Hippocampal formation (tissue), 2 donors: ENCODE results near the gene TGFBR2.

ENCODE experiments used
- DNase-seq, 2 donors: peaks; one replicate each; lab custom pipeline; 2025; lab: John Stamatoyannopoulos, UW

Gene TGFBR2

DNA sequence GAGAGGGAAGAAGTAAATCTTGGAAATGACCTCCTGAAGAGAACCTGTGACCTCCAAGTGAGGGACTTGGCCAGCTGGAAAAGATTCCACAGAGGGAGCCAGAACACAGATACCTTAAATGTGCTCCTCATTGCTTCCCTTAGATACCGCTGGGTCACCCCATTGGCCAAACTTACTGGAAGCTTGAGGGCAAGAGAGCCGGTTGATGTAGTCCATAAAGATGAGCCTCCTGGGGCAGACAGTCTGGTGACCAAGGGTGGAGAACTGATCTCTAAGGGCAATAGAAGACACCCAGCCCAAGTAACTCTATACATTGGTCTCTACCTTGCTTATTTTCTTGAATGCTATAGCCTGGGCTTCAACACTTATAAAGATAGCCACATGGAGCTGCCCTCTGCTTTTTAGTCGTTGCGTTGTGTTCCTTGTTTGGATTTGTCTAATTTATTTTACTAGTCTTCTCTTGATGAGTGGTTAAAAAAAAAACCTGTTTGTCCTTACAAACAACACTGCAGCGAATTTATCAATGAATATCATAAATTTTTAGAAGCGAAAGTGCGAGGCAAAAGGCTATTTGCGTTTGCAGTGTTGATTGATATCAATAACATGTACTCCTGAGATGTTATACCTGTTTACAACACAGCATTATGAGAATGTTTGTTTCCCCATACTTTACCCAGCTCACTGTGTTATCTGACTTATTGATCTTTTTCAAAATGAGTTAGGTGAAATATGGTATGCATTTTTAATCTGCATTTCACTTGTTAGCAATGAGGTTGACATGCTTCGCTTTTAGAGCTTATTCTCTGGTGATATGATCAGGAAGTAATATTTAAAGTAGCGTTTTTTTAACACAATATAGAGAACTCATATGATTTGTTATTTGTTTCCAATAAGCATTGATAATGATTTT is 31.2 kb downstream of the TGFBR2 start:
- no peak for DNase-seq

DNA sequence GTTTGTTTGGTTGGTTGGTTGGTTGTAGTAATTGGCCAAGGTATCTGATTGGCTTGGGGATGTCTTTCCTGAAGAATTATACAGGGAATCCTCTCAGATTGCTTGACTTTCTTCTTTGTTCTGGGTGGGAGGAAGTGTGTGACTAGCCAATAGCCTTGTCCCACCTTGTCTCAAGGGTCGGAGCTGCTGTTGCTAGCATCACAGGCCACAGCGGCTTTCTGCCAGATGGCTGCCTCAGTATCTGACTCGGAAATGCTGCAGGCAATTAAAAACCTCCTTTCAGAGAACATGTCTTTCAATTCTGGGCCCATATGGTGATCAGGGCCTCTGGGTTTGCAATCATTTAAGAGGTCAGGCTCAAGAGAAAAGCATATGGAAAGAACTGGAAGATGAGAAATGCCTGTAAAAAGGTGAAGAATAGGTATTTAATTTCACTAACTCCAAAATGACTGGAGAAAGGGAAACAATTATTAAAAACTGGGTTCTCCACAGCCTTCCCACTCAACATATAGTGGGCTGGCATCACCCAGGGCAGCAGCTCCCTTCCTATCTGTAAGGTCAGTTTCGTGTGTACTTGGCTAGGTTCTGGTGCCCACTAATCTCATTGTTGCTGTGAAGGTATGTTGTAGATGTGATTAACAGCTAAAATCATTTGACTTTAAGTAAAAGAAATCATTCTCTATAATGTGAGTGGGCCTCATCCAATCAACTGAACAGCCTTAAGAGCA is 32.4 kb downstream of the TGFBR2 start:
- no peak for DNase-seq

DNA sequence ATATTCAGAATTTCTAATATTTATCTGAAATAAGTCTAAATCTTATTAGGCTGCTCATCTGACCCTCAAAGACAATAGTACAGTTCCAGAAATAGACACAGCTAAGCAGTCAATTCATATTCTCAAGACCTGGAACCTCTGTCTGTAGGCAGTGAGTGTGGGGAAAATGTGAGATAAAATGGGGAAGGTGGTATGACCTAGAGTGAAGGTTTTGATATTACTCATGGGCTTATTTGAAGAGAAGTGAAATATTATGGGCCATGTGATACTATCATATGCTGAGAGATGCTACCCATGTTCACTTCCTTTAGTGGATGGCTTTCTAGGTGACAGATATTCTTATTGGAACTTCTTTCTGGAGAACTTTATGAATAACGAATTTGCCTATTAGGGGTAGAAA is 33.5 kb downstream of the TGFBR2 start:
- no peak for DNase-seq

DNA sequence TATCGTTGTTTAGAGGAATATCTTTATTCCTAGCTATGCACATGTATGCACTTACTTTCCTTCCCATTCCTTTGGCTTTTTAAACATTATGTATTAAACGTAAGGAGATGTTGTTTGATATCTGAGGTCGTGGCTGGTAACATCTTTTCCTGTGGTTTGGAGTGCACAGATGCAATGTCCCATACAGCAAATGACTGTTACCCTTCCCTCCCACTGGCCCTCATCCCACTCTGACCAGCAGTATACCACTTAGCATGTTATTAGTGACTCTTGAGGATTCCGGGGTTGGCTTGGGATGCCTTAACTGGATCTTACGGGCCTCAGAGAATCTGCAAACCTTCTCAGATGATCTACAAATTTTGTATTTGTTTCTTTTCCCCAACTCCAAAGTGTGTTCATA is 34.5 kb downstream of the TGFBR2 start:
- DNase-seq, result no peak

DNA sequence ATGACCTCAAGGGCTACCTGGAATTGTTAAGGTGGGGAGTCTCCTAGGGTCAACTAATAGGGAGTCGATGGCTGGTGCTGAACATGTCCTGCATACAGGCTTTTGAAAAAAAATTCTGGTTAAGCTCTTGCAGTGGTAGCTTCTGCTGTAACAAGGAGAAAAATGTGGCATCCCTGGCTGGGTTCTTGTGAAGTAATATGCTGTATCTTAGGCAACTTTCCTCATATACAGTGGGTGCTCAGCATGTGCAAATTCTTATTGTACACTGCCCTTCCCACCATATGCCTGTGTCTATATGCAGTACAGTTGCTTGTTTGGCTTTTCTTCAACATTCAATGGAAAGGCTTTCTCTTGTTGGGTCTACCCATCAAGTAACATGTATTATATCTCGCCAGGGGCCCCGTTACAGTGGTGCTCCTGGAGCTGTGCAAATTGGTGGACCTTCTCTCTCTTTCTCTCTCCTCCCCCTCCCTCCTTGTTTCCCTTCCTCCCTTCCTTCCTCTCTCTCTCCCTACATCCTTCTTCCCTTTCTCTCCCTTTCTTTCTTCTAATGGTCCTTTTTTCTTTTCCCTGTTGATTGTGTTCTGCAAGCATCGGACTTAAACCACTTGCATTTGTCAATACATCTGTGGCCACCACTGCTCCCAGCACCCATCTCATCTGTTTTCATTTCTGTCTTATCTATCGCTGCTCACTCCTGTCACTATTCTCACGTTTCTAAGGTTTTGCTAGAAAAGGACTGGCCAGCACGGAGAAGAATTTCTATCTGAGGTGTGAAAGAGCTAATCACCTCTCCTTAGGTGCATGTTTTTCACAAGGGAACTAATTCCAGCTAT is 35.2 kb downstream of the TGFBR2 start:
- DNase-seq, result no peak

DNA sequence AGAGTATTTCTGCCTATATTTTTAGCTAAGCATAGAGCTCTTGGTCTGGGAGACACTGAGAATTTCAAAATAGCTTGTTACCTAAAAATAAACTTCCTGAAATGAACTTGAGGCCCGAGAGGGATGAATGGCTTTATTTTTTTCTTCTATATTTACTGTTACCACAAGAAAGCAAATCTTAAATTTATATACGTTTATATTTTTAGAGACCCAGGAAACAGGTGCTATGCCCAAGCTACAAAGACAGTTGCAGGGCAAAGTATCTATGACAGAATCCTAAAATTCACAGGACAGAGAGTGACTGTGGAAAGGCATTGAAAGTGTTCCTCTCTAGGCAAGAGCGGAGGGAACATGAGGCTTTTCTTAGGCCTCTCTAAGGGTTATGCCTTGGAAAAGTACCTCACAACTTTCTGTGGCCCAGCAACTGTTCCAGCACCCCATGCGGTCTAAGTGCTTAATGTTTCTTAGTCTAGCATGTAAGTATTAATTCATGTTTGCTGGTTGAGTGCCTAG is 36.5 kb downstream of the TGFBR2 start:
- DNase-seq, result no peak

DNA sequence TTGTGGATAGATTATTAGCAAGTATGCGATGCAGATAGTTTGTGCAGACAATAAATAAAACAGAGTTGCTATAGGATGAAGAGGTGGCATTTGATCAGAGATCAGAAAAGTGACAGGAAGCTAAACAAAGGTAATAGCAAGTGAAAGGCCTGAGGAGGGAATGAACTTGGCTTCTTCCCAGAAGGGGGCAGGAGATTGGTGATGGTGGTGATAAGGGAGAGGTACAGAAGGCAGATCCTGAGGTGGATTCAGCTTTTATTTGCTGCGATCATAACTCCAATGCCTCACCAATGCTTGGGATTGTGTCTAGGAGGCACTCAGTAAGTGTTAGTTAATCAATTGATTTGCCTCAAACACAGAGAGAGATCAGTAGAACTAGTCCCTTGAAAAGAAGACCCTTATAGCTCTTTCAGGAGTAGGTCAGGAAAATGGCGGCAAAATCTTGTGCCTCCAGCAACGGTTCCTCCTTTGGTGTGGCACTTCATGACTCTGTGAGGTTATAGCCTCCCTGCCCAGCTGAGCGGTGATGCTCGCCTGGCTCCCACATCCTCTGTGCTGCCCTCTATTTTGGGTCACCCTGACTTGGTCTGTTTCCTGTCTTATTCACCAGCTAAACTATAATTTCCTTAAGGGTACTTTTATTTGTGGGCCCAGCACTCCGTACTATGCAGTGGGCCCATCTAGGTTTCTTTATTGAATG is 37.5 kb downstream of the TGFBR2 start:
- DNase-seq, result no peak

DNA sequence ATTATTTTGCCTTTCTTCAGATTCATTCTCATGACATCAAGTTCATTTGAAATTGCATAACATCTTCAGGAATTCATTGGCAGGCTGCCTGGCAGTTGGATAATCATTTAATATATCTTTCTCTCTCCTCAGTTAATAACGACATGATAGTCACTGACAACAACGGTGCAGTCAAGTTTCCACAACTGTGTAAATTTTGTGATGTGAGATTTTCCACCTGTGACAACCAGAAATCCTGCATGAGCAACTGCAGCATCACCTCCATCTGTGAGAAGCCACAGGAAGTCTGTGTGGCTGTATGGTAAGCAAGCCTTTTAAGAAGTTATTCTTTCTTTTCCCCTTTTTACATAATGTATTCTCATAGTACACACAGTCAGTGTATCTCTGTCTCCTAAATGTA is 38.2 kb downstream of the TGFBR2 start:
- DNase-seq, result no peak

DNA sequence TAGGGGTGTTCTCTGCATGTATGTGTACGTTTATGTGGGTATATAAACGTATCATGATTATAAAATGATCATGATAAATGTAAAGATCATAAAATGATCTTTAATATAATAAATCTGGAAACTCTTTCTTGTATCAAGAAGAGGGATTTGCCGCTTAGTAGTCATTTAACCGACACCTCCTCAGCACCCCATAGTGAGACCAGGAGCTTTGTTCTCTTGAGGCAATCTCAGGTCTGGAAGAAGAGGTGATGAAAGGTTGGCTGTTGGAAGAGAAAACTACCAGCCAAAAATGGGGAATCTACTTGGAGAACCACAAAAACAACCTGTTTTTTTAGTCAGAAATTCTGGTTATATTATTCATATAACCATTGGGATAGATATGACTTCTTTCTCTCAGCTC is 38.7 kb downstream of the TGFBR2 start:
- no peak for DNase-seq

DNA sequence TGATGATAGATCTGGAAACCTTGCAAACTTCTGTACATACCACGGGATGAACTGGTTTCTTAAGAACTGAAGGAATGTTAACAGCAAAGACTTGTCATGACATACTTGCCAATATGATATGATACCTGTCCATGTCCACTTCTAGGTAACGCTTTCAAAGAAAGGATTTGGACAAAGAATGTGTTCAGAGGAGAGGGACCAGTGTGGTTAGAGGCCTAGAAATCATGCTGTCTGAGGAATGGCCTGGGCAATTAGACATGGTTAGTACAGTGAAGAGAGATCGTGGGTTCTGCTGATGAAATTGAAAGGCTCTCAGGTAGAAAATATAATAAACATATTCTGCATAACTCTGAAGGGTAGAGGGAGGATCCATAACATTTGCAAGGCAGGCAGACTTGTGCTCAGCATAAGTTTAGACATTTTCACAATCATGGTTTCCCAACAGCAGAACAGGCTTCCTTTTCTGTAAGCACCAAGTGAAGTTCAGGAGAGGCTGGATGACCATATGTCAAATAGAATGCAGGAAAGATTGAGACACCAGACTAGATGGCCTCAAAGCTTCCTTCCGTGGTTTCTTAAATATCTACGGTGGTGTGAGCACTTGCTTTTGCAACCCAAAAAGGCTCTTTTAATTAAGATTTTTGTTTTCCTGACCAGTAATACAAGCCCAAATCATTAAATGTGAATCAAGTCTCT is 39.9 kb downstream of the TGFBR2 start:
- no peak for DNase-seq

DNA sequence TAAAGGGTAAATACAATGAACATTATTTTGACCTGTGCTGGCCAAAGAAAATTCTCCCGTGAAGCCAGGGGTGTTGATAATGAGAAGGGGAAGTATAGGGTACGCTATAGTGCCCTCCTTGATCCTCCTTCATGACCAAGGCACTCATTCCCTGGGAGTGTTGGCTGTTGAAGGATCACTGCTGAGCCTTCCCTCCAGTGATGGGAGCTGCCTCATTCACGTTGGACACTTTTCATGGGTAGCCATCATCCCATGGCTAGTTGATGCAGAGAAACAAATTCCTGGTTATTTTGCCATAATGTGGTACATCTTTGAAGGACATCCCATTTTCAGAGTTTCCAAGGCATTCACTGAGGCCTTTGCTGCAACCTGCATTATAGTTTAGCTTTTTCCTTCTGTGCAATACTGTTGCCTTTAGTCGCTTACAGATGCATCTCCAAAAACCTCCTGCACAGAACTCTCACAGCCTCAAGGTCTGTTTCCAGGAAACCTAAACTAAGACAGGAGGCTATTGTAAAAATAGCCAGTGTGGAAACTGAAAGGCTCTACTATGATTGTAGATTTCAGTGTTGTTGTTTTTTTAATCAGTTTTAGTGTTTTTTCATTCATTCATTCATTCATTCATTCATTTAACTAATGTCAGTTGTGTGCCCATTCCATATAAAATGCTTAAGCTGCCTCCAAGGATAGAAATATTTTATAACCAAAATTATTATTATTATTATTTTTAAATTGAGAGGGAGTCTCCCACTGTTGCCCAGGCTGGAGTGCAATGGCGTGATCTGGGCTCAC is 40.8 kb downstream of the TGFBR2 start:
- no peak for DNase-seq

DNA sequence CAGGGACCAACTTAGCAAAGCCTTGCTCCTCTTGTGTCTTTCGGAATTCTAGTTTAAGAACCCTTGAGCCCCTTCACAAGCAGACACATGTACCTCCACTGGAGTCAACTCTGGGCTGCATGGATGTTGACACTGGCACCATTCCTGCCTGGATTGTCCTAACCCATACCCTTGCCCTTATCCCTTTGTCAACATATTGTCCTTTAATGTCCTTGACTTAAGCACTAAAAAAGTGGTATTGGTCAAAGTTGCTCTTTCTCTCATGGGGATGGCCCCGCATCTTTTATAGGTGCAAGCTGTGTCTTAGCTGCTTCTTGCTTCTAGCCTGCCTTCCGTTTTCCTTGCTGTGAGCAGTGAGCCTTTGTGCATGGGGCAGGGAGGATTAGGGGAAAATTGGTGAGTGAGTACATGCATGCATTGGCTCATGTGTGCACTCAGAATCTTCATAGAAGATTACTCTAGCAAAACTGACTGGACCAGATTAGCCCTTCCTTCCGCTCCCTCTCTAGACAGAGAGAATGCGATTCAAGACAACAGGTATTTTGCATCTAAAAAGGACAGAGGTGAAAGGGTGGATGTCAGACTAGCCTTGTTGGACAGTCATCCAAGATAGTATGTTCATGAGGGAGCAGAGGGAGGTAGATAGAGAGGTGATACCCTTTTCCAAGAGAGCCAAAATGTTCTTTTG is 42.4 kb downstream of the TGFBR2 start:
- DNase-seq, result no peak

DNA sequence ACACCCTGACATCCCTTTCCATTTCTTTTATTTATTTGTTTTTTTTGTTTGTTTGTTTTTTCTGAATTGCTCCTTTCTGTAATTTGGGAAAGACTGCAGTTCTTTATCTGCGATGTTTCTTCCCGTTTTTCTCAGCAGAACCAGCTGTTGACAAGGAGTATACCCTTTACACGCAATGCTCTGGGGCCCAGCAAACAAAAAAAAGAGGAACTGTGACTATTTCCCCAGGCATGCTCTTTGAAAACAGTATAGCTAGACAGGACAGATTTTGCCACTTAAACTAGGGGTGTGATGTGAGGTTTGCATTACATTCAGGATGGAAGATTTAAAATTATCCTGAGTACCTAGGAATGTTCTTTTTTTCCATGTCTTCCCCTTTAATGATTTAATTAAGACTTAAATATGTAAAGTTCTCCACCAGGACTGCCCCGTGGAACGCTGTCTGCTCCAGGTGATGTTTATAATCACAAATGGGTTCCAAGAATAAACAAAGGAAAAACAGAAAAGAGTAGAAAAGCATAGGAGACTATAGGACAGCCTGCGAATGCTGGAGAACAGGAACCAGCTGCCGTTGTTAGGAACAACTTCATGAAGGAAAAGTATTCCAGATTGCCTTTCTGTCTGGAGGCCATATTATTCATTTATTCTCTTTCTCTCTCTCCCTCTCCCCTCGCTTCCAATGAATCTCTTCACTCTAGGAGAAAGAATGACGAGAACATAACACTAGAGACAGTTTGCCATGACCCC is 43.3 kb downstream of the TGFBR2 start:
- no peak for DNase-seq

DNA sequence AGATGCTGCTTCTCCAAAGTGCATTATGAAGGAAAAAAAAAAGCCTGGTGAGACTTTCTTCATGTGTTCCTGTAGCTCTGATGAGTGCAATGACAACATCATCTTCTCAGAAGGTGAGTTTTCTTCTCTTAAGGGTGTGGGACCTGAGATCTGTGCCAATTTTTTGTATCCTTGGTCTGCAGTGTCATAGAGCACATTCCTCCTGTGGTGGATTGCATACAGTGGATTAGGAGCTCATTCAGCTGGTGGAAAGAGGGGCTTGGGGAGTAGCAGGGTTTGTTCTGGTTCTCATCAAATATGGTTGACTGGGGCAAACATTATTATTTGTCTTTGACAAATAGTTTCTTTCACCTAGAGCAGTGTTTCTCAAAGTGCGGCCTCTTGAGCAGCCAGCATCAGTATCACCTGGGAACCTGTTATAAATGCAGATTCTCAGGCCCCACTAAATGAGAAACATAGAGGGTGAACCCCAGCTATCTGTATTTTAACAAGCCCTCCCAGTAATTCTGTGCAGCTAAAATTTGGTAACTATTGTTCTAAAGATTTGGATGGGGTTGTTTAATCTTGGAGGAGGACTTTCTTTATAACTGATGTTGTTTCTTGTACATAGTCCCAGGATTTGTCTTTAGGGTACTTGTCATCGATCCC is 44.1 kb downstream of the TGFBR2 start:
- no peak for DNase-seq

DNA sequence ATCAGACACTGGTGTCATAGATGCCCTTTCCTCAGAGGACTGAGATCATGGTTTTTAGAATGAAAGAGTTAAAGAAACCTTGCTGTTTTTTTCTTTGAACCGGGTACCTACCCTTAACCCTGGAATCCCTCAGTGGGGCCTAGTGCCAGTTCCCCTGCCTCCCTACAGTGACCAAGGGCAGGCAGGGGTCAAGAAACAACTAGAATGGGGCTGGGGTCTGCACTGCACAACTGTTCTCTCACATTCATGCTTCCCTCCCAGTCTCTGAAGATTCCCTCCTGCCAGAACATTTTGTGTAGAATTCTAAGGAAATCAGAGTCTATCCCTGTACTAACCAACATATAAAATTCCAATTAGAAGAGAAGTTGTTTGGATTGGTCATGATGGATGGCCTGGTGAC is 47.9 kb downstream of the TGFBR2 start:
- no peak for DNase-seq

DNA sequence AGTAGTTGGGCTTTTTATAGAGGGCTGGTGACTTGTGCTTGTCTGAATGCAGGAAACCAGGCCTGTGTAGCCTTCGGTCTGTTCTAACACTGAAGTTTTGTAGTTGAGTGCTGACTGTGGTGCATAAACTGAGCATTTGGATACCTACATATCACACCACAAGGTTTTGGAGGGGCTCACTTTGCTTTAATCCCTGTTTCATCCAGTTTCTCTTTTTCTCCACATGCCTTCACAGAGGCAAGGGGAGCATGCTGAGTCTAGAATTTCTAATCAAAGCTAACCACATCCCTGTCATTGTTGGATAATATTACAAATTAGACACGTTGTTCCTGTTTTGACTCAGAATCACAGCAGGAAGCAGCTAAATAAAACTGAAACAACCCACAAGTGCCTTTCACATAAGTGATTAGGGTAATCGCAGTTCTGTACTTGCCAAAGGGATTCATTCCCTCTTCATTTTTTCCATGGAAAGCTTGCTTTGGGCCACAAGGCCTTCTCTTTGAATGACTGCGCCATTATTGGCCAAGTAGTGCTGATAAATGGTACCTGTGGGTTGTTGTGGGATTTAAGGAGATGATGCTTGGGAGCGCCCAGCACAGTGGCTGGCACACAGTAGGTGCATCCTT is 48.9 kb downstream of the TGFBR2 start:
- no peak for DNase-seq

DNA sequence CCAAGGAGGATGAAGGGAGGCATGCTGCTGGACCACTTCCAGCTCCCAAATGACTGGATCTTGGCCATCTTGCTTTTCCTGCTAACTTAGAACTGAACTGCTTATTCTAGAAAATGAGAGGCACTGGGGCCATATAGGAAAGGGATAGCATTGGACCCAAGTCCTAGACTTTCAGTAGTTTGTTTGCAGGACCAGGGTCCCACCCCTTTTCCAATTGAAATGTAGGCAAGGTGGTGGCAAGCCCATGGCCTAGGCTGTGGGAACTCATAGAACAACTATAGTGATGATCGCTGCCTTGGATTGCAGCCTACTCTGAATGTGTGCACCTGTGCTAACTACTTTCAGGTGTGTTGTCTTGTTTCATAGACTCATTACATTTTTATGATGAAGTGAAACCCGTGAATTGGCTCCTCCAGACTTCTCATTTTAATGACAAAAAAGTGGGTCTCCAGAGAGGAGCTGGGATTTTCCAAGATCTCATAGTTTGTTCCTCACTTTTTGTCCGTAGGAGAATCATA is 50.3 kb downstream of the TGFBR2 start:
- no peak for DNase-seq

DNA sequence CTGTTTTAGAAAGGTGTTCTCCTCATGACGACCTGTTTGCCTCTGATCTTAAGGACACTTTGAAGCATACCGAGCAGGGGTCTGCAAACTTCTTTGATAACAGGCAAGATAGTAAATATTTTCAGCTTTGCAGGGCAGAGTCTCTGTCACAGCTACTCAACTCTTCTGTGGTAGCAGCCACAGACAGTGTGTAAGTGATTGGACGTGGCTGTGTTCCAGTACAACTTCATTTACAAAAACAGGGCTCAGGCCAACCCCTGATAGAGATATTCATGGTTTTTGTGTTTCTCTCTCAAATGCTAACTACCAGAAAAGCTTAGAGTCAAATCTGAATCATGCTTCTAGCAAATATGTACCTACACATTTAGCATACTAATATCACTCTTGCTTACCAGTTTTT is 51.5 kb downstream of the TGFBR2 start:
- no peak for DNase-seq
